Activated naive CD4-positive, alpha-beta T cell treated with anti-CD3 and anti-CD28 coated beads, Interleukin-2, amount 50 U/mL, for 72 hours (primary cell): ENCODE measurements around the gene CD2AP. TPM values are rescaled to one million over a fixed set of nuclear protein-coding genes. Genes with fewer than 3 reads are reported as not detected.
A peak's percentile ranks its signal among the peaks of the same experiment; 100 is the strongest.
"Not testable (repeated sequence)": the region's sequence is repeated elsewhere in the genome, so short reads cannot be mapped to it uniquely, and the experiment has no call there.

Source experiments
- ATAC-seq, 2 donors: fragments of 150-1000 bp; cut with Tn5 transposase; 2 replicates each; pipeline ENCODE4 v1.10.0; 2021; ENCODE audit warnings: mild to moderate bottlenecking in 2 of 2, moderate library complexity in 2 of 2
- DNase-seq, 2 donors: peaks; one replicate each; pipeline ENCODE4 v3.0.0; 2021 to 2022; ENCODE audit warnings: low spot score in 2 of 2
- H3K27ac Mint-ChIP-seq, 2 donors: one replicate each; pipeline ENCODE4 v1.8.0; 2022; ENCODE audit warnings: mild to moderate bottlenecking in 2 of 2, mixed read lengths in 2 of 2
- H3K36me3 Mint-ChIP-seq, 2 donors: one replicate each; pipeline ENCODE4 v1.8.0; 2022; ENCODE audit warnings: mixed read lengths in 2 of 2
- H3K9me3 Mint-ChIP-seq, 2 donors: one replicate each; pipeline ENCODE4 v1.8.0; 2022; ENCODE audit warnings: mixed read lengths in 2 of 2
- total RNA-seq, 2 donors: library from RNA; stranded (reverse); gene quantifications; one replicate each; pipeline ENCODE4 v1.2.3, GENCODE V29; 2022

CD2AP gene
- total RNA-seq, 2 donors from 2014 or later, result 17.9 to 32.6 TPM

DNA sequence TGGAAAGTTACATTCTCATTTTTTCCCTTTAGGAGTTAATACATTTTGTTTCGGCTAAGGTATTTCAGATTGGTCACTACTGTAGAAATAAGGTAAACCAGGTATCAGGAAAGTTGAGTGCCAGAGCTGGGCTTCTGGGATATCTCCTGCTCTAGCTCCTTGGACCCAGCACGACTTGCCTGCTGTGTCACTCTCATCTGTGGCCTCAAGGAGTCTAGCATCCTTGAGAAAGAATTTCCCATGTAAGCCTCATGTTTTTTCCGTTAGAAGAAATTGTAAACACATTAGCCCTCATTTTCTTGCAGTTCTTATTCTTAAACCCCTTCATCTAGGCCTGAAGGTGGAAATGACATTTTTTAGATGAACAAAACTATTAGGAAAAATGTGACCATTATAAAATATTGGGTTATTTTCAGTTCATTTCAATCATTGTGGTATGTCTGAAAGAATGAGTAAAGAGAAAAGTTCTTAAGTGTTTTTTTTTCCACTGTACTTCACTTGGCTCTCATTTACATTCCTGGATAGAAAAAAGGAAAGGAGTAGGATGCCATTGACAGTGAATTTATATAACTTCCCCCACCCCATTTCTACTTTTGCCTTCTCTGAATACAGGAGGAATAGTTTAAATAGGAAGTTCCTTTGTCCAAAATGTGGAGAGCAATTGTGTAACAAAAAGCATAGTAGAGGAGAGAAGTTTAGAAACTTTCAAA lies 46.7 kb downstream of the CD2AP start:
- Mint-ChIP-seq H3K9me3 (no peaks in the 10 kb centered on the region), H3K36me3 (peaks cover 8 to 21% of the 10 kb centered on the region in 2 donors), H3K27ac (peak overlapping the region in 1 of 2 donors; percentile 34)
- no peak for ATAC-seq
- no peak for DNase-seq

DNA sequence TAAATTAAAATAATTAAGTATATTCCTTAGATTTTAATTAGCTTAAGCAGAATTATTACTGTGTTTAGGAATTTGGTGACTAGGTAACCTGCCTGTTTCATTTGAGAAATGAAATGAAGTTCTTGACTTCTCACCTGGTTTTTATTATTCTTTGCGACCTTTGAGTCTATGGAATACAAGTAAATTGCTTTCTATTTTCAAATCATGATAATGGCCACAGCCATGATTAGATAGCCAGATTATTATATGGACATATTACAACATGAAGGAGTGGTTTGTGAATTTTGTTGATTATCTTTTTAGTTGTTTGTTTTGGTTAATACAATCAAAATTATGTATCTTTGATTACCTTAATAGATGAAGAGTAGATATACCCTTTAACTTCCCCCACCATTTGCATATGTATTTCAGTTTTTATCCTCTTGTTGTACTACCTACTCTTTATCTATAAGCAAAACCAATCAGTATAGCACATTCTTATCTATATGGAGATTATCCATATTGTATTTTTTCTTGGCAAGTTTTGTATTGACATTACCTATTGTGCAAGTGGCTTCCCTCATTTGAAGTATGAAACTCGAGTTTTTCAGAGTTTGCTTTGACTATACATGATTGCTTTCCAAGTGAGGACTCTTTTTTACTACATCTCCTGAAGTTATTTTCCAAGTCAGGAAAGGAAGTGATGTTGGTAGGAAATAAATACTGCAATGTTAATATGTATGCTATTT lies 47.9 kb downstream of the CD2AP start:
- H3K36me3 Mint-ChIP-seq, result peaks cover 8 to 23% of the 10 kb centered on the region in 2 donors
- DNase-seq, result no peak
- H3K27ac Mint-ChIP-seq, result no peak overlapping the region
- H3K9me3 Mint-ChIP-seq, result peaks cover 0 to 4% of the 10 kb centered on the region in 2 donors
- ATAC-seq, result no peak

DNA sequence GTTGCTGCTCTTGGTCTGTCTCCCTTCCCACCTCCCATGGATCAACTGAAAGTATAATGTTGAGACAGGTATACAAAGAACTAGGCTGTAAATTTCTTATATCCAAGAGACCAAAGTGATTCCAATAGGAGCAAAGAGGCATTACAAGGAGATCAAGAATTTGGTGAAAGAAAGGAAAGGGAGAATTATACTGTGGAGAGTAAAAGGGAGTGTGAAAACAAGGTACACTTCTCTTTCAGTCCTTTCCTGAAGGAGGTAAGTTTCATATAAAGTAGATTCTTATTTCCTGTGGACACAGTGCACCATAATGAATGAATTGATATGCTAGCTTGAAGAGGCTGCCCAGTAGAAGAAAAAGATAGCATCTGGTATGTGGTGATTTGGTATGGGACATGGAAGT lies 49.7 kb downstream of the CD2AP start:
- DNase-seq, result no peak
- no peak overlapping the region for H3K27ac Mint-ChIP-seq
- H3K36me3 Mint-ChIP-seq, result peaks cover 8 to 26% of the 10 kb centered on the region in 2 donors
- no peak for ATAC-seq
- H3K9me3 Mint-ChIP-seq, result peaks cover 0 to 4% of the 10 kb centered on the region in 2 donors

GRCh38 chr6:47529734-47530133 lies 52.1 kb downstream of the CD2AP start:
- Mint-ChIP-seq H3K27ac (no peak overlapping the region), H3K36me3 (peaks cover 8 to 26% of the 10 kb centered on the region in 2 donors), H3K9me3 (peaks cover 0 to 4% of the 10 kb centered on the region in 2 donors)
- ATAC-seq (no peak), DNase-seq (no peak)

DNA sequence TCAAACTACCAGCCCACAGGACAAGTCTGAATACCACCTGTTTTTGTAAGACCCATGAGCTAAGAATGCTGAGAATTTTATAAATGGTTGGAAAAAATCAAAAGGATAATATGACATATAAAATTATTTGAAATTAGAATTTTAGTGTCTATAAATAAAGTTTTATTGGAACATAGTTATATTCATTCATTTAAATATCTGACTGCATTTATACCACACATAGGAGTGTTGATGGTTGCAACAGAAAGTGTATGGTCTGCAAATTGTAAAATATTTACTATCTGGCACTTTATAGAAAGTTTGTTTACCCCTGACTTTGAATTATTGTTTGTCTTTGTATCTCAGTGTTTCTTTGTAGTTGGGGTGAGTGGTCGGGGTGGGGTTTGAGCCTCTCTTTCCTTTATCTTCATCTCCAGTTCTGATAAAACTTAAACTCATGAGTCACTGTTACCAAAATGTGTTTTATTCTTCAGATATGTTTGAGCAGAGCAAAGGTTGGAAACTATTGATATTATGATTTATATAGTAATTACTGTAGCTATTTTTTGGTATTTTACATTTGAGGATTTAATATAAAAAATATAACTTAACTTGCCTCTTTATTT lies 55.5 kb downstream of the CD2AP start:
- no peak for DNase-seq
- peaks cover 0 to 12% of the 10 kb centered on the region in 2 donors for H3K36me3 Mint-ChIP-seq
- H3K9me3 Mint-ChIP-seq, result peaks cover 0 to 4% of the 10 kb centered on the region in 2 donors
- H3K27ac Mint-ChIP-seq, result no peak overlapping the region
- no peak for ATAC-seq

DNA sequence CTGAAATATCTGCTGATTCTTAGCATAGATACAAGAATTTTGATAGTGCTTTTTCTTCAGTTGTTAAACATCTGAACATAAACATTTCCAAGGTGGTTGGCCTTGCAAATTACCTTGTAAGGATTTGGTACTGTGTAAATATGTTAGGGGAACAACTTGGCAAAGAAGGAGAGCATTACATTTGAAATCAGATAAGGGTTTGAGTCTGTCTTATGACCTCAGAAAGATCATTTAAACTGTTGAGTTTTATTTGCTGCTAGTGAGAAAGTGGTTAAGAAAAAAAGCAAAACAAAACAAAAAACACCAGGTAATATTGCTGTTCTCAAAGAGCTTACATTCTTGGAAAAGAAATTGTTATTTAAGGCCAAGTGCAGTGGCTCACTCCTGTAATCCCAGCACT lies 56.5 kb downstream of the CD2AP start:
- ATAC-seq, result no peak
- H3K27ac Mint-ChIP-seq, result no peak overlapping the region
- peaks cover 2 to 9% of the 10 kb centered on the region in 2 donors for H3K36me3 Mint-ChIP-seq
- DNase-seq, result no peak
- peaks cover under 1 to 4% of the 10 kb centered on the region in 2 donors for H3K9me3 Mint-ChIP-seq

GRCh38 chr6:47535316-47536225 lies 58.0 kb downstream of the CD2AP start:
- no peak for ATAC-seq
- no peak overlapping the region for H3K27ac Mint-ChIP-seq
- peaks cover 0 to 3% of the 10 kb centered on the region in 2 donors for H3K9me3 Mint-ChIP-seq
- no peak for DNase-seq
- peaks cover 8 to 13% of the 10 kb centered on the region in 2 donors for H3K36me3 Mint-ChIP-seq

DNA sequence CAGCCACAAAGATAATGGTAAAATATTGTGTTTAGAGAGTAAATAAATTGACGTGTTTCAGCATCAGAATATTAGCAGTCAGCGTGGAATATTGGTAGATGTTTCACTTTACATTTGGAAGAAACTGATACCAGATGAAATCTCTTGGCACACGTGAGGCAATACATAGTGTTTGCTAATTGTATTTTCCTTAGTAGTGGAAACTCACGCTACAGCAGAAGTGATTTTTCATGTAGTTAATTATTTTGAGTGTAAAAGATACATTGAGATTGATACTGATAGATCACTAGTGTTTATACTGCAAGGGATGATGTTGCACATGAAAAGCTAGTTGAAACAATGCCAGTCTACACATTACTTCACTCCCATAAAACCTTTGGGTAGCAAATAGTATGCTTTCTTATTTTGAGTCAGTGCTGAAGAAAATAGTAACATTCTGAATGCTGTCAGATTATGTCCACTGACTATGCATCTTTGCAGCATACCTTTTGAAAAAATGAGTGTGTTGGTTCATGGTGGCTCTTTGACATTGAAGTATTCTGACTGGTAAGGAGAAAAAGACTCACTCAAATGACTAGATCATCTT lies 59.3 kb downstream of the CD2AP start:
- Mint-ChIP-seq H3K27ac (no peak overlapping the region), H3K9me3 (peaks cover 0 to 3% of the 10 kb centered on the region in 2 donors), H3K36me3 (peaks cover 8 to 10% of the 10 kb centered on the region in 2 donors)
- no peak for DNase-seq
- ATAC-seq, result peak in 1 of 2 donors; percentile 87

GRCh38 chr6:47545223-47545622 lies 67.6 kb downstream of the CD2AP start:
- no peak for DNase-seq
- Mint-ChIP-seq H3K36me3 (peaks cover 34 to 67% of the 10 kb centered on the region in 2 donors), H3K9me3 (peaks cover 18 to 19% of the 10 kb centered on the region in 2 donors), H3K27ac (no peak overlapping the region)
- no peak for ATAC-seq

- H3K27ac Mint-ChIP-seq, result no peak overlapping the region
- ATAC-seq (no peak), DNase-seq (no peak)
- peaks cover 10 to 13% of the 10 kb centered on the region in 2 donors for H3K9me3 Mint-ChIP-seq
- H3K36me3 Mint-ChIP-seq, result peaks cover 20 to 44% of the 10 kb centered on the region in 2 donors
Measured at GRCh38 chr6:47551670-47552069, 74.1 kb downstream of the CD2AP start.

GRCh38 chr6:47552319-47552718 lies 74.7 kb downstream of the CD2AP start:
- Mint-ChIP-seq H3K27ac (no peak overlapping the region), H3K9me3 (peaks cover 10 to 13% of the 10 kb centered on the region in 2 donors), H3K36me3 (peaks cover 21 to 44% of the 10 kb centered on the region in 2 donors)
- DNase-seq (no peak), ATAC-seq (no peak)

GRCh38 chr6:47553243-47553642 lies 75.7 kb downstream of the CD2AP start:
- H3K9me3 Mint-ChIP-seq, ATAC-seq, H3K27ac Mint-ChIP-seq, DNase-seq: not testable (repeated sequence)
- H3K36me3 Mint-ChIP-seq, result peaks cover 18 to 44% of the 10 kb centered on the region in 2 donors

GRCh38 chr6:47556459-47556858 lies 78.9 kb downstream of the CD2AP start:
- not testable (repeated sequence) for ATAC-seq, H3K27ac Mint-ChIP-seq, DNase-seq, H3K9me3 Mint-ChIP-seq
- peaks cover 11 to 36% of the 10 kb centered on the region in 2 donors for H3K36me3 Mint-ChIP-seq

DNA sequence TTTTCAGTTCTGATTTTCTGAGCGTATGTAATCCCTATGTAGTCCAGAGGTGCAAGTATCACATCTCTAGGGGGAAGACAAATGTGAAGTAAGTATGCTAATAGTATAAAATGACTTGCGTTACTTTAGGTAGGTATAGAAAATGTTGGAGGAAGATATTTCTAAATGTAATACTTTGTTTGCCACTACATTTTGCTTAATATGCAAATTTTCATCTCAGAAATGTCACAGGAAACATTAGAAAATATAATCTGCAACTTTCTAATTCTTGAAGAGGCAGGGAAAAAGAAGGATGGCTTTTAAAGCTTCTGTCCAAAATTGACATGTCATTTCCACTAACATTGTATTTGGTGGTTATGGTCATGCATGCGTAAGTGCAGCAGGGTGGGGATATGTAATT lies 85.6 kb downstream of the CD2AP start:
- H3K27ac Mint-ChIP-seq, result no peak overlapping the region
- no peak for DNase-seq
- no peaks in the 10 kb centered on the region for H3K9me3 Mint-ChIP-seq
- peaks cover 0 to 19% of the 10 kb centered on the region in 2 donors for H3K36me3 Mint-ChIP-seq
- no peak for ATAC-seq

- DNase-seq, H3K9me3 Mint-ChIP-seq, ATAC-seq, H3K27ac Mint-ChIP-seq, H3K36me3 Mint-ChIP-seq: not testable (repeated sequence)
Measured at GRCh38 chr6:47566602-47567001, 89.0 kb downstream of the CD2AP start.

GRCh38 chr6:47567586-47567985 lies 90.0 kb downstream of the CD2AP start:
- H3K36me3 Mint-ChIP-seq, result peaks cover 0 to 7% of the 10 kb centered on the region in 2 donors
- DNase-seq, result no peak
- H3K9me3 Mint-ChIP-seq, result no peaks in the 10 kb centered on the region
- no peak for ATAC-seq
- H3K27ac Mint-ChIP-seq, result no peak overlapping the region
